Body of pancreas (tissue), 4 donors: Measurements from ENCODE around the gene ACOD1.
"Not testable (repeated sequence)": the region's sequence is repeated elsewhere in the genome, so short reads cannot be mapped to it uniquely, and the experiment has no call there.

Source experiments
- CTCF ChIP-seq, 7 experiments: fragments of 450-650 bp in 4 of 7; fragments of 200-600 bp in 3 of 7; sonication (generic) in 3 of 7; IDR thresholded peaks; one replicate each; pipeline ENCODE4 v1.5.1; 2016 to 2019; ENCODE audit warnings: antibody characterized with exemption in 7 of 7
- POLR2A ChIP-seq, 3 donors: fragments of 450-650 bp; IDR thresholded peaks; one replicate each; pipeline ENCODE4 v1.6.1; 2016; ENCODE audit warnings: antibody characterized with exemption in 3 of 3, mild to moderate bottlenecking in 2 of 3

GRCh38 chr13:76917755-76918481, 30.4 kb upstream of the ACOD1 start:
- TF ChIP-seq CTCF, POLR2A (IDR thresholded peaks at IDR 0.05): not testable (repeated sequence)
